Activated effector memory CD4-positive, alpha-beta T cell treated with anti-CD3 and anti-CD28 coated beads, Interleukin-2, amount 50 U/mL, for 16 hours (primary cell): ENCODE data around the gene C11orf58.

Experiments used
- DNase-seq: peaks from one replicate; pipeline ENCODE4 v3.0.0-alpha.2; 2020

C11orf58 gene

DNA sequence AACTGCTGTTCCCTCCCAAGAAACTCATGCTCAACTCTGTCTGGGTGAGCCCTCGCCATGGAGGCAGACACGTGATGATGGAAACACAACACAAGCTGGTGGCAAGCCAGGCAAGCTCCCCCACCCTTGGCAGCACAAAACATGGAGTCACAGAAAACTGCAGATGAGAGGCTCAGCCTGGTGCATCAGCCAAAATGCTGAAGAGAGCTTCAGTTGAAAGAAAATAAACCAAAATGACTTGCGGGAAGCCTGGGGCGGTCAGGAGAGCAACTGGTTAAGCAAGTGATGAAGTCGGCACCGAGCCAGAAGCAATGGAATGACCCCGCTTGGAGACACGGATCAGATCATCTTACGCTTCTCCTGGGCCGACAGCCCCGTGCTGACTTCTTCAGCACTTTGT is 68.3 kb downstream of the C11orf58 start:
- no peak for DNase-seq

DNA sequence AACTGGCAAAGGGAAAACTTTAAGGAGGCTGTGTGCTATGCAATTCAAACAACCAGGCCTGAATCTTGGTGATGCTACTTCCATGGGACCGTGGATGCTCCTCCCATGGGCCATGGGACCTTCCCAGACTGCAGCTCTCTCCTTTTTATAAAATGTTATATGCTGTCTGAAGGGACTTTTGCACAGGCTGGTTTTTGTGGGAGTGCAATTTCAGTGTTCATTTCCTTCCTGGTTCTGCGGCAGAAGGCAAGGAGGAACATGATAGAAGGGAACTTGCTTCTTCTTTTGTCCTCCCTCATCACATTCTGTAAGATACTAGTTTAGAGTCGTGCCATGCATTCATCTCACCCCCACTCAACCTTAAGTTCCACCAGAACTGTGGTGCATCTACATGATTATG is 68.9 kb downstream of the C11orf58 start:
- no peak for DNase-seq
